Measurements from ENCODE around the gene KRTAP9-2.

DNA sequence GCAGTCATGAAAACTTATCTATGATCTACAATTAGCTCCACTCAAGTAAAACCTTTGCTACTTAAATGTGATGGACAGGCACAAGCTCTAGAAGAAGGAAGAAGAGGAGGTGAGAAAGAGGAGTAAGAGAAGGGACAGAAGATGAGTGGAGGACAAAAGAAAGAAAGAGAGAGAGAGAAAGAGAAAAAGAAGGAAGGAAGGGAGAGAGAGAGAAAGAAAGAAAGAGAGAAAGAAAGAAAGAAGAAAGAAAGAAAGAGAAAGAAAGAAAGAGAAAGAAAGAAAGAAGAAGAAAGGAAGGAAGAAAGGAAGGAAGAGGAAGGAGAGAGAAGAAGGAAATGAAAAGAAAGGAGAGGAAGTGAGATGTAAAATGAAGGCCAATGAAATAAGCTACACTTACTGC, 3.6 kb downstream of the KRTAP9-2 start:
- TF ChIP-seq, protein P1, sequence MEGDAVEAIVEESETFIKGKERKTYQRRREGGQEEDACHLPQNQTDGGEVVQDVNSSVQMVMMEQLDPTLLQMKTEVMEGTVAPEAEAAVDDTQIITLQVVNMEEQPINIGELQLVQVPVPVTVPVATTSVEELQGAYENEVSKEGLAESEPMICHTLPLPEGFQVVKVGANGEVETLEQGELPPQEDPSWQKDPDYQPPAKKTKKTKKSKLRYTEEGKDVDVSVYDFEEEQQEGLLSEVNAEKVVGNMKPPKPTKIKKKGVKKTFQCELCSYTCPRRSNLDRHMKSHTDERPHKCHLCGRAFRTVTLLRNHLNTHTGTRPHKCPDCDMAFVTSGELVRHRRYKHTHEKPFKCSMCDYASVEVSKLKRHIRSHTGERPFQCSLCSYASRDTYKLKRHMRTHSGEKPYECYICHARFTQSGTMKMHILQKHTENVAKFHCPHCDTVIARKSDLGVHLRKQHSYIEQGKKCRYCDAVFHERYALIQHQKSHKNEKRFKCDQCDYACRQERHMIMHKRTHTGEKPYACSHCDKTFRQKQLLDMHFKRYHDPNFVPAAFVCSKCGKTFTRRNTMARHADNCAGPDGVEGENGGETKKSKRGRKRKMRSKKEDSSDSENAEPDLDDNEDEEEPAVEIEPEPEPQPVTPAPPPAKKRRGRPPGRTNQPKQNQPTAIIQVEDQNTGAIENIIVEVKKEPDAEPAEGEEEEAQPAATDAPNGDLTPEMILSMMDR (IDR thresholded peaks at IDR 0.05): no peak
- TF ChIP-seq POLR2A (IDR thresholded peaks at IDR 0.05): no peak
